Measurements from ENCODE around the gene SAC3D1. TPM values are rescaled to one million over a fixed set of nuclear protein-coding genes. Genes with fewer than 3 reads are reported as not detected.

Gene SAC3D1
- total and polyA plus RNA-seq, 8 donors = 1.8 to 97.6 (median 11.7) TPM

- peak; percentile 89 to 91 for DNase-seq
- Histone ChIP-seq H3K9me3 (no peaks in the 10 kb centered on the region), H3K4me3 (peak within 1 kb of the TSS; percentile 49 to 59 (median 52)), H3K27me3 (no peaks in the 10 kb centered on the region), H3K36me3 (peaks cover 0 to 26% (median 14%) of the 10 kb centered on the region in 4 donors), H3K4me1 (peaks cover 6 to 31% (median 28%) of the 10 kb centered on the region in 4 donors), H3K27ac (peak within 1 kb of the TSS; percentile 57 to 90 (median 84))
- TF ChIP-seq, protein P1, sequence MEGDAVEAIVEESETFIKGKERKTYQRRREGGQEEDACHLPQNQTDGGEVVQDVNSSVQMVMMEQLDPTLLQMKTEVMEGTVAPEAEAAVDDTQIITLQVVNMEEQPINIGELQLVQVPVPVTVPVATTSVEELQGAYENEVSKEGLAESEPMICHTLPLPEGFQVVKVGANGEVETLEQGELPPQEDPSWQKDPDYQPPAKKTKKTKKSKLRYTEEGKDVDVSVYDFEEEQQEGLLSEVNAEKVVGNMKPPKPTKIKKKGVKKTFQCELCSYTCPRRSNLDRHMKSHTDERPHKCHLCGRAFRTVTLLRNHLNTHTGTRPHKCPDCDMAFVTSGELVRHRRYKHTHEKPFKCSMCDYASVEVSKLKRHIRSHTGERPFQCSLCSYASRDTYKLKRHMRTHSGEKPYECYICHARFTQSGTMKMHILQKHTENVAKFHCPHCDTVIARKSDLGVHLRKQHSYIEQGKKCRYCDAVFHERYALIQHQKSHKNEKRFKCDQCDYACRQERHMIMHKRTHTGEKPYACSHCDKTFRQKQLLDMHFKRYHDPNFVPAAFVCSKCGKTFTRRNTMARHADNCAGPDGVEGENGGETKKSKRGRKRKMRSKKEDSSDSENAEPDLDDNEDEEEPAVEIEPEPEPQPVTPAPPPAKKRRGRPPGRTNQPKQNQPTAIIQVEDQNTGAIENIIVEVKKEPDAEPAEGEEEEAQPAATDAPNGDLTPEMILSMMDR (IDR thresholded peaks at IDR 0.05) = peak in 5 of 7 experiments; percentile 26 to 64 (median 44)
- peak in 2 of 4 donors; percentile 27 to 49 for TF ChIP-seq POLR2A (IDR thresholded peaks at IDR 0.05)
- TF ChIP-seq EP300 (IDR thresholded peaks at IDR 0.05) = no peak
- peak; percentile 58 to 90 (median 87) for TF ChIP-seq POLR2AphosphoS5 (IDR thresholded peaks at IDR 0.05)
- intact Hi-C loops (cut with DNase I; ENCODE audit: low total_unique reads) = loop anchor here (10.0 kb wide), 1 partner anchor 82 kb away; the partner anchor contains the start of gene ATG2A
- 13 to 20% (median 19%) methylated on average over 9 of the region's 9 CpGs for WGBS, 5 donors
Observed at GRCh38 chr11:64996710-64997380, 44.2 kb upstream of the SAC3D1 start, which contains the start of gene BATF2. Gene BATF2, minus strand, starts transcription at chr11:64996971. Its CDS starts 57 bp downstream, at chr11:64996914.

- Histone ChIP-seq H3K27ac (no peak overlapping the region), H3K4me3 (no peak overlapping the region), H3K9me3 (no peaks in the 10 kb centered on the region), H3K27me3 (no peaks in the 10 kb centered on the region), H3K4me1 (peaks cover 6 to 31% (median 28%) of the 10 kb centered on the region in 4 donors), H3K36me3 (peaks cover 0 to 15% (median 4%) of the 10 kb centered on the region in 4 donors)
- no peak for DNase-seq
- no peak for TF ChIP-seq POLR2AphosphoS5 (IDR thresholded peaks at IDR 0.05)
- TF ChIP-seq, protein P1 (IDR thresholded peaks at IDR 0.05) = no peak
- intact Hi-C loops (cut with DNase I; ENCODE audit: low total_unique reads) = loop anchor here (10.0 kb wide), 1 partner anchor 83 kb away; the partner anchor contains the start of gene ATG2A
- WGBS, 5 donors = 63 to 93% (median 85%) methylated on average over 1 of the region's 1 CpG
Observed at GRCh38 chr11:64998141-64998540, 42.9 kb upstream of the SAC3D1 start.

DNA sequence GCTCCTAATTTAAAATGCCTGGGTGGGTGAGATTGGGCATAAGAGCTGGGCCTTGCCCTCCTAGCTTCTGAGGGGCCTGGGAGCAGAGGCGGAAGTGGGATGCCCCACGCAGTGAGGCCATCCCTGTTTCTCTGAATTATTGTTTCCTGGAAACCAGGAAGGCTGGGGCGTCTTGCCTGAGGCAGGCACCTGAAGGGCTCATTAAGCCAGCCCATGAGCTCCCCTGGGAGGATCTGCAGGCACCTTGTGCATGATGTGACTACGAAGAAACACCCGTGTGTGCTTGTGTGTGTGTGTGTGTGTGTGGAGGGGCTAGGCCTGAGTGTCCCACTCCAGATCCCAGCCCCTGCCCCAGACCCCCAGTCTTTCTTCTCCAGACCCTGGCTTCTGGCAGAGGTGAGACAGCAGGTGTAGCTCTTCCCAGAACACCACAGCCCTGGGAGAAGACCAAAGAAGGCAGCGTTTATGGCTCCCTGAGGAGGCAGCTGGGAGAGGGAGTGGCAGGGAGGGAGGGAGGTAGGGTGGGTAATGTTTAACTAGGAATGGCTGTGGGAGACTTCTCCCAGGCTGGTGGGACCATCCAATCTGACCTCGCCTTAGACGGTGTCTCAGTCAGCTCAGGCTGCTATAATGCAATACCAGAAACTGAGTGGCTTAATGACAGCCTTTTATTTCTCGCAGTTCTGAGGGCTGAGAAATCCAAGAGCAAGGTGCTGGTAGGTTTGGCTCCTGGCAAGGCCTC is 42.1 kb upstream of the SAC3D1 start:
- Histone ChIP-seq H3K4me3 (no peak overlapping the region), H3K27me3 (no peaks in the 10 kb centered on the region), H3K9me3 (no peaks in the 10 kb centered on the region), H3K36me3 (peaks cover 0 to 8% (median 2%) of the 10 kb centered on the region in 4 donors), H3K27ac (no peak overlapping the region), H3K4me1 (peaks cover 6 to 31% (median 28%) of the 10 kb centered on the region in 4 donors)
- 60 to 67% (median 65%) methylated on average over 6 to 9 of the region's 9 CpGs for WGBS, 5 donors
- TF ChIP-seq POLR2AphosphoS5 (IDR thresholded peaks at IDR 0.05) (no peak), POLR2A (IDR thresholded peaks at IDR 0.05) (no peak), EP300 (IDR thresholded peaks at IDR 0.05) (no peak)
- TF ChIP-seq, protein P1 (IDR thresholded peaks at IDR 0.05) = no peak
- intact Hi-C loops (cut with DNase I; ENCODE audit: low total_unique reads) = loop anchor here (10.0 kb wide), 1 partner anchor 84 kb away; the partner anchor contains the start of gene ATG2A
- DNase-seq = peak in 1 of 2 donors; percentile 65

GRCh38 chr11:64999478-64999877 is 41.5 kb upstream of the SAC3D1 start:
- no peak for TF ChIP-seq POLR2A (IDR thresholded peaks at IDR 0.05)
- no peak for TF ChIP-seq EP300 (IDR thresholded peaks at IDR 0.05)
- TF ChIP-seq, protein P1 (IDR thresholded peaks at IDR 0.05) = no peak
- no peak for TF ChIP-seq POLR2AphosphoS5 (IDR thresholded peaks at IDR 0.05)
- 60 to 100% (median 83%) methylated on average over 1 of the region's 1 CpG for WGBS, 5 donors
- Histone ChIP-seq H3K27me3 (no peaks in the 10 kb centered on the region), H3K36me3 (peaks cover 0 to 2% (median 0%) of the 10 kb centered on the region in 4 donors), H3K27ac (no peak overlapping the region), H3K9me3 (no peaks in the 10 kb centered on the region), H3K4me1 (peaks cover 6 to 29% (median 28%) of the 10 kb centered on the region in 4 donors), H3K4me3 (no peak overlapping the region)
- DNase-seq = no peak
- intact Hi-C loops (cut with DNase I; ENCODE audit: low total_unique reads) = loop anchor here (10.0 kb wide), 1 partner anchor 85 kb away; the partner anchor contains the start of gene ATG2A
